Stimulated activated CD8-positive, alpha-beta memory T cell treated with anti-CD3 and anti-CD28 coated beads, Interleukin-7, amount 100 ng/mL, for 24 hours (primary cell): ENCODE data around the gene SMAD9.

ENCODE experiments used
- DNase-seq: peaks from one replicate; pipeline ENCODE4 v3.0.0-alpha.2; 2020; ENCODE audit warnings: low read depth

Gene SMAD9

DNA sequence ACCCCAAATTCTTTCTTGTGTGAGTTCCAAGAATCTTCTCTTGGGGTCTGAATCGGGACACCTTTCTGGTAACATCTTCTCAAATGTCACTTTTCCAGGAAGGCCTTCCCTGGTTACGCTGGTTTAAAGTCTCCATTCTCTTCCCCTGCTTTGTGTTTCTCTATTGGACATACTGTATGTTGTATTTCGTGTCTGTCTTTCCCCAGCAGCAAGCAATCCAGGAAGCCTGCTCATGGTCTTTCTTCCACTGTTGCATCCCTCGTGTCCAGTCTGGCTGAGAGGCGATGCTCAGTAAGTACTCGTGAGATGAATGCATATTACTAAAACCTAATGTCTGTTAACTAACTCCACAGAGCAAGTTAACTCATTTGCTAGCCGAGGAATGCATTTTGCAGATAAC is 57.3 kb downstream of the SMAD9 start:
- DNase-seq = no peak

DNA sequence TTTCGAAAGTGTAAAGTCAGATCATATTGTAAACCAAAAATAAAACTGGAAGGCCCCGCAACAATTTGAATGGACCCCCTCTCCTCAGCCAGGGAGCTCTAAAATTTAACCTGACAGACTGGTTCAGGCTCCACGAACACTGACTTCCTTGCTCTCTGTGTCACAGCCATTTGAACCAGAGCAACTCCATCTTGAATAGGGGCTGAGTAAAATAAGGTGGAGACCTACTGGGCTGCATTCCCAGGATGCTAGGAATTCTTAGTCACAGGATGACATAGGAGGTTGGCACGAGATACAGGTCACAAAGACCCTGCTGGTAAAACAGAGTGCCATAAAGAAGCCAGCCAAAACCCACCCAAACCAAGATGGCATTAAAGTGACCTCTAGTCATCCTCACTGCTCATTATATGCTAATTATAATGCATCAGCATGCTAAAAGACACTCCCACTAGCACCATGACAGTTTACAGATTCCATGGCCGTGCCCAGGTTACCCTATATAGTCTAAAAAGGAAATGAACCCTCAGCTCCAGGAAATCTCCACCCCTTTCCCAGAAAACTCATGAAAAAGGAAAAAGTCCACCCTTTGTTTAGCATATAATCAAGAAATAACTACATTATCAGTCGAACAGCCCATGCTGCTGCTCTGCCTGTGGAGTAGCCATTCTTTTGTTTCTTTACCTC is 57.9 kb downstream of the SMAD9 start:
- DNase-seq = no peak

DNA sequence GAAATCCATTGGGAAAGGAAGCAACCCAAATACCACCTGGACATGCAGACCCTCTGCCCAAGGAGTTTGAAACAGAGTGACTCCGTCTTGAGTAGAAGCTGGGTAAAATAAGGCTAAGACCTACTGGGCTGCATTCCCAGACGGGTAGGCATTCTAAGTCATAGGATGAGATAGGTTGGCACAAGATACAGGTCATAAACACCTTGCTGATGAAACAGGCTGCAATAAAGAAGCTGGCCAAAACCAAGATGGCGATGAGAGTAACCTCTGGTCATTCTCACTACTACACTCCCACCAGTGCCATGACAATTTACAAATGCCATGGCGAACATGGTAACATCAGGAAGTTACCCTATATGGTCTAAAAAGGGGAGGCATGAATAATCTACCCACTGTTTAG is 60.8 kb downstream of the SMAD9 start:
- DNase-seq = no peak

DNA sequence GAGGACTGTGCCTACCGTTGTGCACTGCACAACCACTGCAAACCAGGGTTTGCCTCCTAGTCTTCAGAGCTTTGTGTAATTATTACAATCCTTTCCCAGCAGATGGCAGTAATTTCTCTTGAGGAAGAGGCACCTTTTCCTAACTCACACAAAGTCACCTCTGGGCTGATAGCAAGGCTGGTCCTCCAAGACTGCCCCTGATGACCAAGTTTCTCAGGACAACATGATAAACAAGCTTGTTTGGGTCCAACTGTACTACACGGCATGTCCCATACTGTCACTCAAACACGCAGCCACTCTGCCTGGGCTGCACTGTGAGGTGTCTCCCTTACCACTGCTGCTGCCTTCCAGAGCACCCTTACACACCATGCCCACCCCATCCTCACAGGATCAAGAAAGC is 61.7 kb downstream of the SMAD9 start:
- DNase-seq = no peak

DNA sequence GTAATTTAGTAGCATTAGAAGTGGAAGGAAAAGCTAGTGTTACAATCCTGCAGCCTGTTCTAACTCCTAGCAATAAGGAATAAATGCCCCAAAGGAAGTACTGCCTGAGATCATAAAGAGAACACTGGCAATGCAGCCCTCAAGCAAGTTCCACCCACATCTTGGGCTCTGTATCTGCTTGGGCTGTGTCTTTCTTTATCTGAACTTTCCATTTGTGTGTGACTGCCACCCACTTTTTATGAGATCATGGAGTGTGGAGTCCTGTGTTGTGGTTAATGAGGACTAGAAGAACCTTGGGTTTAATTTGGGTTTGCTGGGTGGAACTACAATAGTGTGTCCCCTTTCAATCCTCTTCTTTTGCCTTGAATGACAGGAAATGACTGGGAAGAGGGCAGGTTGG is 62.8 kb downstream of the SMAD9 start:
- no peak for DNase-seq

DNA sequence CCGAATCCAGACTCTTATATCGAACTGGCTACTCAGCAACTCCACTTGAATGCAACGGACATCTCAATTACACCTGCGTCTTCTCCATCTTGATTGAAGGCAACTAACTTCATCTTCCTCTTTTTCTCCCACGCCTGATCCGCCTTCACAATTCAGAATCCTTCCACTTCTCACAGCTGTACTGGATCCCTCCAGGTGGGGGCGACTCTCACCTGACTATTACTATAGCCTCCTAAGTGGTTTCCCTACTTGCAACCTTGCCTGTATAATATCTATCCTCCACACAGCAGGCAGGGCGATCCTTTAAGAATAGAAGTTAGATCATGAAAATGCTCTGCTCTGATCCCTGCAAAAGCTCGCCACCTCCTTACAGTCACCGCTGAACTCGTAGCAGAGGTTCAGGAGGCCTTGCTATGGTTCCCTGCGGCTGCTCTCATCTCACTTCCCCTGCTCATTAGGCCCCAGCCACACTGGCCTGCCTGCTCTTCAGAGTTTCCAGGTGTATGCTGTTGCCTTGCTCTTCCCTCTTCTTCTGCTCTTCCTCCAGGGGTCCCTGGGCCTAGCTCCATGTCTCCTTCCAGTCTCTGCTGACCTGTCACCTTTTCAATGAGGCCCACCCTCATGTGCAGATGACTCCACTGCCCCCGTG is 69.1 kb downstream of the SMAD9 start:
- DNase-seq = no peak

DNA sequence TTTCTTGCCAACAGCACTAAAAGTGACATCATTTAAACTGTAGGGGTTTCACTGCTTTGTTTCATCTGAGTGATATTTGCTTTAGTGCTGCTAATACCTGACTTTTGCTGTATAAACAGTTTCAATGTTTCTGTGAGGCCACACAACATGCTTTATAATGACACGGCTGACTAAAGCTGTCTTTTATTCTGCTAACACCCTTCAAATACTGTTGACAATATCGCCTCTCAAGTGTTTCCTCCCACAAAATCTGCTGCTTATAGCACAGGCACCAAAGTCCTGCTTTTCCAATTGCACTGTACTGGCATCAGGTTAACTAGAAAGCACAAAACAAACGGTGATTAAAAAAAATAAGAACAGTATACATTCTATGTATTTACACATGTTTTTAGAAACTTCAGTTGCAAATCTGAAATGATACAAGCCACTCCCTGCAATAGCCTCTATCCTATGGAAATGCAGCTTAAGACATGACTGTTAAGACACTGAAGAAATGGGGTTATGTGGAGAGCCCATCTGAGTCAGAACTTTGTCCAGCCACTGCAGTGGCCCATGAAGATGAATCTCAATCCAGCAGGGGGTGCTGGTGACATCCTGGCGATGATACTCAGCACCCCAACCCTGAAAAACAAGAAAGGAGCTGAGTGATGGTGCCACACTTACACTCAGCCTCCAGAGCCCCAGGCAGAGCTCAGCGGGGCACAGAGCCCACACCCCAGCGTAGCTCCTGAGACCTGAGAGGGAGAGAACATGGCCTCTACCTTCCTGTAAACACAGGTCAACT is 71.6 kb downstream of the SMAD9 start:
- DNase-seq = no peak

DNA sequence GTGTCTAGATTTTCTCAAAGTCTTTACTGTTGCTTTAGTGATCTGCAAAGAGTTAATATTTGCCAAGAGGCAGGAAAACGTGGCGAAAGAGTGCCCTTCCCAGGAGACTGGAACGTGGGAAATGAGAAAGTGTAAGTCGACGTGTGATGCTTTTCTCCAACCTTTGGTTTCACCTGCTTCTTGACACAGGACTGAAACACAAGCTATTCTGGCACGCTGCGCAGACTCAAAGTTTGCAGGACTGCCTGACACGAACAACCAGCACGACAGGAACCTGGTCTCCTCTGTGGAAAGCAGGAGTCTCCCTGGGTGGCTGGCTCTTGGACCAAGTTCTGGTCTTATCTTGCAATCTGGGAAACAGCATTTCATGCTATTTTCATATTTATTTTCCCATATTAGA is 72.4 kb downstream of the SMAD9 start:
- DNase-seq = no peak

DNA sequence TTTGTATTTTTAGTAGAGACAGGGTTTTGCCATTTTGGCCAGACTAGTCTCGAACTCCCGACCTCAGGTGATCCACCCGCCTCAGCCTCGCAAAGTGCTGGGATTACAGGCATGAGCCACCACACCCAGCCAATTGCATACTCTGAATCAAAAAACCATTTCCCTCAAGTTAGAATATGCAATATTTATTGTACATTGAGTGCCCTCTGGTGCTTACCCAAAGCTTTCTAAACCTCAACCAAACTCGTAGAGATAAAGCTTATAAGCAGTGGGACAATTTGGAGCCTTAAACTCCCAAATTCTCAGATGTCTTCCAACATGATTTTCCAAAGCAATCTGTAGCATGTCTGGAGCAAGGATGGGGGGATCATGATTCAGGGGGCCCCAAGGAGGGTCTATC is 78.6 kb downstream of the SMAD9 start:
- DNase-seq = no peak

DNA sequence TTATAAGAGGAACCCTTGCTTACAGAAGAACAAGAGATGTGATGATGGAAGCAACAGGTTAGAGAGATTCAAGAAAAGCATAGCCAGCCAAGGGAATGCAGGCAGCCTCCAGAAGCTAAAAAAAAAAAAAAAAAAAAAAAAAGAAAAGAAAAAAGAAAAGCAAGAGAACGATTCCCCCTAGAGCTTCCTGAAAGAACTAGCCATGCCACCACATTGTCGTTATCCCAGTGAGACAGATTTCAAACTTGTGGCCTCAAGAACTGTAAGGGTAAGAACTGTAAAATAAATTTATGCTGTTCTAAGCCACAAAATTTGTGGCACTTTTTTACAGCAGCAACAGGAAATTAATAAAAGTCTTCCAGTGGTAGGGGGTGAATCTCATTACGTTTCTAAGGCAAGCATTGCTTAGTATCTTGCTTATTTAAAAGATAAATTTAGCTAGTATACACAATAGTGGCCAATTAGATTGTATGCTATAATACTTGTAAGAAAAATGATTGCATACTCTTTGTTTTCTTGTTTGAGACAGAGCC is 79.3 kb downstream of the SMAD9 start:
- DNase-seq = no peak

DNA sequence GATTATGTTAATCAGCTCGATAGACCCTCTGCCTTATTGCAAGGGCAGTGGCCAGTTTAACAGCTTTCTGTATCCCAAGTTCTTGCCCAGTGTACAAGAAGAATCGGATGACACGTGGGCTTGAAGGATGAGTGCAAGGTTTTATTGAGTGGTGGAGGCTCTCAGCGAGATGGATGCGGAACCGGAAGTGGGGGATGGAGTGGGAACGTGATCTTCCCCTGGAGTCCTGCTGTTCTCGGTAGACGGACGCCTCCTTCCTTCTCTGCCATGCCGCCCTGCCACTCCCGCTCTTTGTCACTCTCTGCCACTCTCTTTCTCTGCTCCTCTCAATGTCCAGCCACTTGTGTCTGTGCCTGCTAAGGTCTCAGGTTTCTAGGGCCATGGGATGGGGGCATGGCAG is 80.1 kb downstream of the SMAD9 start:
- DNase-seq = no peak

DNA sequence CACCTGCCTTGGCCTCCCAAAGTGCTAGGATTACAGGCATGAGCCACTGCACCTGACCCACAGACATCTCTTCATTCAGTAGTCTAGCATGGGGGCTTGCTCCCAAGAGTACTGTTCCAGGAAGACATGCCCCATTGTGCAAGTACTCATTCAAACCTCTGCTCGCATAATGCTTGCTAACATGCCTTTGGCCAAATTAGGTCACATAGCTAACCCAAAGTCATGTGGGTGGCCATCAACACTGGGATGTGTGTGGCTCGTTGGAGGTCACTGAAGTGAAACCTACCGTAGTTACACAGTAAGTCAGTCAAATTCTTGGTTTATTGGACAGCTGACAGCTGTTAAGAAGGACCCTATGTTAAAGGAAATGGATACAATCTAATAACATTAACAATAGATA is 80.8 kb downstream of the SMAD9 start:
- no peak for DNase-seq

DNA sequence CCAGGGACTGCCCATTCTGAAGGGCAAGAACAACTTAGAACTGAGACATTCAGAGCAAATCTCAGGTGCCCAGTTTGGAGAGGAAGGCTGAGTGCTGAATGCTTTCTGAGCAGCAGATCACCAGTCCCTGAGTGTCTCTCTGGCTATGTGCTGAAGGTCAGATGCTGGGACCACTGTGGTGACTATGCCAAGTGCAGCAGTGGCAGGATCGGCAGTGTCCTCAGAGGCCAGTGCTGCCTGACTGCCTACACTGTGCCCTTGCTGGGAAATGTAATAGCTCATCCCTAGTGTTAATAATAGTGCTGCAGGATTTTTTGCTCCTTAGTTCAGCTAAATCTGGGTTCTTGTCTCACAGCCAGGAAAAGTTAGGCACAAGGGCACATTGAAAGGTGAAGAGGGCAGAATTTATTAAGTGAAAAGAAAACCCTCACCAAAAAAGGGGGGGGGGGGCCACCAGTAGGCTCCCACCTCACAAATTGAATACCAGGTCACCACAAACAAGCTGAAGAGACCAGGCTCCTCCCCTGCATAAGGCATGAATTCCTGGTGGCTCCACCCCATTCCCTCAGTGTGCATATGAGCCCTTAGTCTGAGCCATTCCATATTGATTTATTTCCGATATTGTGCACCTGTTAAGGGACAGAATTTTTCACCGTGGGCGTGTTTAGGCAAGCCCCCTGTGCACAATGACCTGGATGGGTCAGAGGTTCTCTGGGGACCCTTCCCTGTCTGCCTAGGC is 82.5 kb downstream of the SMAD9 start:
- no peak for DNase-seq

DNA sequence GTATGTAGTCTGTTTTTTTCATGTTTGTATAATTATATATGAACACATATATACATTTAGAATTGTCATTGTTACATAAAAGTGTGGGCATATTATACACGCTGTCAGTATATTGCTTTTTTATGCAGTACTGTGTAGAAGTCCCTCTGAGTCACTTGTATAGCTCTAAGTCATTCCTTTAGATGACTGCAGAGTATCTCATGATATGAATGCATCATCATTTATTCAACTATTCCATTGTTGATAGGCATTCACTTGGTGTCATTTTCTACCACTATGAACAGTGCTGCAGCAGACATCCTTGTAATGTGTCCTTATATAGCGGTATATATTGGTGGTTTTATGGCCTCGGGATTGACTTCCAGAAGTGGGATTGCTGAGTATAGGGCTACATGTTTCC is 85.7 kb downstream of the SMAD9 start:
- no peak for DNase-seq

DNA sequence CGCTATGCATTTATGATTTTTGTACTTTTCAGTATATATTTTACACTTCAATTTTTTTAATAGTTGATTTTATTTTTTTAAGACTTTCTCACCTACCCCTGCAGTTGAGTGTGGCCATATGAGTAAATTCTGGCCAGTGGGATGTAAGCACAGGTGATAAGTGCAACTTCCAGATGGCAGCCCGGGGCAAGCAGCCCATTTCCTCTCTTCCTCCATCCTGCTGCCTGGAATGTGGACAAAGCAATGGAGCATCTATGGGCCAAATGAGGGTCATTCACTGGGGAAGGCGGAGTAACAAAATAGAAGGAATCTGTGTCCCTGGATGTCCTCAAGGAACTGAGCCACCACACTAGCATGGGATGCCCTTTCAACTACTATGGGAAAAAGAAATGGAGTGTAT is 88.7 kb downstream of the SMAD9 start:
- DNase-seq = no peak

DNA sequence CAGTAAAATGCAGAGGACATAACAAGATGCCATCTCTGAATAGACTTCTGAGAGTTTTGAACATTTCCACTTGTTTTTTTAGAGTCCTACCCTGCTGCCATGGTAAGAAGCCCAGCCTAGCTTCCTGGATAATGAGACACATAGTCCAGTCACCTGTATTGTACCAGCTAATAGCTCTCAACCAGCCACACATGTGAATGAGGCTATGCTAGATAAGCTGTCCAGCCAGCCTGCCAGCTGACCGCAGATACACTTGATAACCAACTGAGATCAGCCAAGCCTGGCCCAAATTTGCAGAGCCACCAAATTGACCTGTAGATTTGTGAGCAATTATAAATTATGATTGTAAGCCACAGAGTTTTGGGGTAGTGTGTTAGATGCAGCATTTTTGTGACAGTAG is 90.3 kb downstream of the SMAD9 start:
- no peak for DNase-seq

DNA sequence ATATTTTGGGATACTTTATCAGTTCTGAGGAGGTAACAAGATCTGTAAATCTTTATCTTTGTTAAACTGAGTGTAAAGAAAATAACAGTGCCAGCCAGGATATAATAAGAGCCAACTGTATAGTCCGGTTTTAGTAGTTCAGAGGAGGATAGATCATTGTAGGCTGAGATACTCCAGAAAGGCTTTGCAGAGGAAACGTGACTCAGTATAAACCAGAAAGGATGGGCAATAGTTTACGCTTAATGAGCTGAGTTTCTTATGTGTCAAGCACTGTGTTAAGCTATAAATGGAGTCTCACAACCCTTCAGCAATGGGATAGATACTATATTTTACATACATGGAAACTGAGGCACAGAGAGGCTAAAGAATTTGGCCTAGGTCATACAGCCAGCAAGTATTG is 97.3 kb downstream of the SMAD9 start:
- no peak for DNase-seq

DNA sequence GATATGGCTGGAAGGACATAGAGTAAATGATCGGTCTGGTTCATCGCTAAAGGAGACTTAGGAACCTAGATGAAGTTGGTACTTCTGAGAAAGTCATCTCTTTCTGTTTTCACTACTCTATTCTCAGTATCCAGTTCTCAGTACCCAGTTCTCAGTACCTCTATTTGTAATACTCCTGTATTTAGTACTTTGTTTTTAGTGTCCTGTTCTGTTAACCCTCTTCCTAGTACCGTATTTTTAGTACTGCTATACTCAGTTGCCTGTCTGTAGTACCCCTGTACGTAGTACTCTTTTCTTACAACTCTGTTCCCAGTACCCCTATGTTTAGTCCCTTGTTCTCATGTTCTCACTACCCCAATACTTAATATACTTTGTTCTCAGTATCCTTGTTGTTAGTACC is 99.8 kb downstream of the SMAD9 start:
- no peak for DNase-seq

DNA sequence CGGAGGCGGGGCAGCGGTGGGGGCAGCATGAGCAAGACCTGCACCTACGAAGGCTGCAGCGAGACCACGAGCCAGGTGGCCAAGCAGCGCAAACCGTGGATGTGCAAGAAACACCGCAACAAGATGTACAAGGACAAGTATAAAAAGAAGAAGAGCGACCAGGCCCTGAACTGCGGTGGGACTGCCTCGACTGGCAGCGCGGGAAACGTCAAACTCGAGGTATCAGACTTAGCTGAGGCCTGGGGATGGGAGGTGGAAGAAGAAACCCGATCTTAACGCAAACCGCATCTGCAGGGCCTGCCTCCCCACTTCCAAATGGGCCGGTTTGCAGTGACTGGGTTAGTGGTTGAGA is 100.3 kb downstream of the SMAD9 start:
- DNase-seq = peak; percentile 12

DNA sequence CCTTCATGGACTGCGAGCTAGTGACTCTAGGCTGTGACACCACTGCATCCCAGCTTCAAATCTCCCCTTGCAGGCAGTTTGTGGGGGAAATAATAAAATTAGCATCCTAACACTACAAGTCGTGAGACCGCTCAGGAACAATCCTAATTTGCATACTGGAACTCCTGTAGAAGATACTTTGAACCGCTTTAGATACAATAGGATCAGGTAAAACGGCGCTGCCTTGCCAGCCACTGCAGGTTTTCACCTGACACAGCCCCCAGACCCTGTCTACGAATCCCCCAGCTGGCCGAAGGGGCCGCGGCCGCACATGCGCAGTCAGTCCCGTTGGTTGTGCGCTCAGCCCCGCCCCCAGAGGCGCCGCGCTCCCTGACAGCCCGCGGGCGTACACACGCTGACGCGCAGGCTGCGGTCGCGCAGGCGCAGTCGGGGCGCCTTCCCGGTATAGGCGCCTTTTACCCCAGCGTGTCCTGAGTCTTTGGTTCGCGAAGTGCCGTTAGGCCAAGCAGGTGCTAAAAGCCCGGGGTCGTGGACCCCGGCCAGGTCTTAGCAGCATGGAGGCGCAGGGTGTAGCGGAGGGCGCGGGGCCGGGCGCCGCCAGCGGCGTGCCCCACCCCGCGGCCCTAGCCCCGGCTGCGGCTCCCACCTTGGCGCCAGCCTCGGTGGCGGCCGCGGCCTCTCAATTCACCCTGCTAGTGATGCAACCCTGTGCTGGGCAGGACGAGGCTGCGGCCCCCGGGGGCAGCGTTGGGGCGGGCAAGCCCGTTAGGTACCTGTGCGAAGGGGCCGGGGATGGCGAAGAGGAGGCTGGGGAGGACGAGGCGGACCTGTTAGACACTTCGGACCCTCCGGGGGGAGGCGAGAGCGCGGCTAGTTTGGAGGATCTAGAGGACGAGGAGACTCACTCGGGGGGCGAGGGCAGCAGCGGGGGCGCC is 101.0 kb downstream of the SMAD9 start, which contains the start of gene RFXAP:
Gene RFXAP, plus strand, starts transcription at position 419 of the 935 bp plus-strand sequence. Its CDS starts 136 bp downstream, at position 555.
- peak; percentile 77 for DNase-seq
